GM21515 (cell line): ENCODE measurements around the gene BCL2L13.
A peak's percentile ranks its signal among the peaks of the same experiment; 100 is the strongest.

ENCODE experiments used
- ATAC-seq: cut with Tn5 transposase; IDR thresholded peaks from one replicate; pipeline ENCODE4 v1.9.1; 2021; ENCODE audit not compliant: unreplicated experiment

The BCL2L13 gene

GRCh38 chr22:17777005-17777716 lies 138.6 kb downstream of the BCL2L13 start:
- ATAC-seq = no peak

- ATAC-seq = no peak
These were observed 139.1 kb downstream of the BCL2L13 start for GRCh38 chr22:17777717-17778044.

- ATAC-seq = no peak
These were observed 139.9 kb downstream of the BCL2L13 start for GRCh38 chr22:17778412-17778976.

- peak; percentile 33 for ATAC-seq
These were observed 140.9 kb downstream of the BCL2L13 start for GRCh38 chr22:17779286-17780115.

GRCh38 chr22:17780116-17780740 lies 141.7 kb downstream of the BCL2L13 start:
- no peak for ATAC-seq
